Tibial nerve (tissue), 4 donors: ENCODE measurements around the gene PHKB. TPM values are rescaled to one million over a fixed set of nuclear protein-coding genes. Genes with fewer than 3 reads are reported as not detected.
"Not testable (repeated sequence)": the region's sequence is repeated elsewhere in the genome, so short reads cannot be mapped to it uniquely, and the experiment has no call there.

ENCODE experiments used
- DNase-seq, 2 donors: peaks; one replicate each; pipeline ENCODE4 v3.0.0-alpha.2; 2019; ENCODE audit warnings: low spot score in 2 of 2
- H3K27ac ChIP-seq, 4 donors: fragments of 200-600 bp; sonication (generic) in 3 of 4; one replicate each; pipeline ENCODE4 v1.5.1; 2017 to 2019; ENCODE audit warnings: mild to moderate bottlenecking in 1 of 4
- H3K27me3 ChIP-seq, 2 donors: fragments of 200-600 bp; sonication (generic) in 1 of 2; one replicate each; pipeline versions ENCODE4 v1.5.1 to v1.6.0; 2017 to 2019
- H3K36me3 ChIP-seq, 3 donors: fragments of 200-600 bp; sonication (generic); one replicate each; pipeline ENCODE4 v1.5.1; 2018 to 2019
- H3K4me1 ChIP-seq, 4 donors: fragments of 200-600 bp; sonication (generic) in 3 of 4; one replicate each; pipeline ENCODE4 v1.5.1; 2017 to 2019
- H3K4me3 ChIP-seq, 4 donors: fragments of 200-600 bp; sonication (generic) in 3 of 4; one replicate each; pipeline ENCODE4 v1.5.1; 2017 to 2019; ENCODE audit warnings: mild to moderate bottlenecking in 1 of 4, moderate library complexity in 1 of 4
- H3K9me3 ChIP-seq, 4 donors: fragments of 200-600 bp; sonication (generic) in 3 of 4; one replicate each; pipeline ENCODE4 v1.5.1; 2017 to 2019
- CTCF ChIP-seq, 5 experiments: fragments of 200-600 bp in 3 of 5; fragments of 450-650 bp in 2 of 5; sonication (generic) in 3 of 5; IDR thresholded peaks; one replicate each; pipeline ENCODE4 v1.5.1; 2016 to 2019; ENCODE audit warnings: antibody characterized with exemption in 5 of 5, mild to moderate bottlenecking in 3 of 5, moderate library complexity in 2 of 5
- EP300 ChIP-seq, 2 donors: sonication (generic); formaldehyde crosslinking; IDR thresholded peaks; one replicate each; pipeline ENCODE4 v1.6.1; 2017; ENCODE audit warnings: antibody characterized with exemption in 2 of 2, mild to moderate bottlenecking in 1 of 2
- POLR2A ChIP-seq, 2 donors: fragments of 450-650 bp; IDR thresholded peaks; one replicate each; pipeline ENCODE4 v1.6.1; 2017; ENCODE audit warnings: antibody characterized with exemption in 2 of 2, mild to moderate bottlenecking in 2 of 2, moderate library complexity in 2 of 2
- WGBS, 2 donors: methylation state at CpG; one replicate each; pipeline ENCODE4 v1.1.5; 2018; 5-methylcytosine and 5-hydroxymethylcytosine counted together
- total RNA-seq, 4 donors: library from RNA; depleted of rRNA; stranded (reverse); fragments of >200 nt; gene quantifications; one replicate each; pipeline ENCODE4 v1.1.0, GENCODE V29; 2016

The PHKB gene
- total RNA-seq, 4 donors from 2014 or later: 80.1 to 93.7 (median 82.4) TPM

GRCh38 chr16:47463771-47464624, 2.9 kb downstream of the PHKB start:
- DNase-seq: no peak
- peaks cover 0 to 78% (median 43%) of the 10 kb centered on the region in 4 donors for H3K4me1 ChIP-seq
- no peaks in the 10 kb centered on the region for H3K9me3 ChIP-seq
- no peaks in the 10 kb centered on the region for H3K27me3 ChIP-seq
- peak overlapping the region in 2 of 4 donors; percentile 52 to 56 for H3K27ac ChIP-seq
- H3K4me3 ChIP-seq: no peak overlapping the region
- TF ChIP-seq POLR2A (IDR thresholded peaks at IDR 0.05) (no peak), CTCF (IDR thresholded peaks at IDR 0.05) (no peak), EP300 (IDR thresholded peaks at IDR 0.05) (no peak)
- 58 to 68% methylated on average over 11 of the region's 11 CpGs for WGBS, 2 donors
- H3K36me3 ChIP-seq: no peaks in the 10 kb centered on the region

GRCh38 chr16:47465919-47466630, 4.9 kb downstream of the PHKB start:
- TF ChIP-seq CTCF (IDR thresholded peaks at IDR 0.05) (no peak), EP300 (IDR thresholded peaks at IDR 0.05) (no peak), POLR2A (IDR thresholded peaks at IDR 0.05) (no peak)
- H3K36me3 ChIP-seq: no peaks in the 10 kb centered on the region
- no peak overlapping the region for H3K27ac ChIP-seq
- no peak for DNase-seq
- no peaks in the 10 kb centered on the region for H3K27me3 ChIP-seq
- WGBS, 2 donors: 73 to 79% methylated on average over 2 of the region's 2 CpGs
- H3K9me3 ChIP-seq: no peaks in the 10 kb centered on the region
- peaks cover 0 to 71% (median 33%) of the 10 kb centered on the region in 4 donors for H3K4me1 ChIP-seq
- no peak overlapping the region for H3K4me3 ChIP-seq

GRCh38 chr16:47467501-47467900, 6.4 kb downstream of the PHKB start:
- H3K27me3 ChIP-seq: no peaks in the 10 kb centered on the region
- H3K27ac ChIP-seq: no peak overlapping the region
- H3K4me1 ChIP-seq: peaks cover 0 to 63% (median 27%) of the 10 kb centered on the region in 4 donors
- WGBS, 2 donors: 73 to 79% methylated on average over 2 of the region's 2 CpGs
- no peaks in the 10 kb centered on the region for H3K9me3 ChIP-seq
- DNase-seq: no peak
- peaks cover 0 to 7% (median 0%) of the 10 kb centered on the region in 3 donors for H3K36me3 ChIP-seq
- no peak for TF ChIP-seq EP300 (IDR thresholded peaks at IDR 0.05)
- TF ChIP-seq POLR2A (IDR thresholded peaks at IDR 0.05): no peak
- no peak overlapping the region for H3K4me3 ChIP-seq

GRCh38 chr16:47468070-47468689, 7.0 kb downstream of the PHKB start:
- WGBS, 2 donors: 87 to 91% methylated on average over 7 of the region's 7 CpGs
- not testable (repeated sequence) for DNase-seq, H3K27me3 ChIP-seq, H3K27ac ChIP-seq, H3K36me3 ChIP-seq, H3K4me3 ChIP-seq, H3K9me3 ChIP-seq
- H3K4me1 ChIP-seq: peaks cover 0 to 57% (median 22%) of the 10 kb centered on the region in 4 donors

GRCh38 chr16:47469227-47469626, 8.1 kb downstream of the PHKB start:
- TF ChIP-seq EP300 (IDR thresholded peaks at IDR 0.05): no peak
- no peak for TF ChIP-seq CTCF (IDR thresholded peaks at IDR 0.05)
- no peak for TF ChIP-seq POLR2A (IDR thresholded peaks at IDR 0.05)
- Histone ChIP-seq H3K27me3 (no peaks in the 10 kb centered on the region), H3K9me3 (no peaks in the 10 kb centered on the region), H3K36me3 (peaks cover 0 to 7% (median 0%) of the 10 kb centered on the region in 3 donors), H3K4me3 (no peak overlapping the region), H3K4me1 (peaks cover 0 to 46% (median 14%) of the 10 kb centered on the region in 4 donors), H3K27ac (no peak overlapping the region)
- no peak for DNase-seq
- WGBS, 2 donors: 87 to 89% methylated on average over 1 of the region's 1 CpG
